ENCODE data around the gene OBSCN.

The OBSCN gene

DNA sequence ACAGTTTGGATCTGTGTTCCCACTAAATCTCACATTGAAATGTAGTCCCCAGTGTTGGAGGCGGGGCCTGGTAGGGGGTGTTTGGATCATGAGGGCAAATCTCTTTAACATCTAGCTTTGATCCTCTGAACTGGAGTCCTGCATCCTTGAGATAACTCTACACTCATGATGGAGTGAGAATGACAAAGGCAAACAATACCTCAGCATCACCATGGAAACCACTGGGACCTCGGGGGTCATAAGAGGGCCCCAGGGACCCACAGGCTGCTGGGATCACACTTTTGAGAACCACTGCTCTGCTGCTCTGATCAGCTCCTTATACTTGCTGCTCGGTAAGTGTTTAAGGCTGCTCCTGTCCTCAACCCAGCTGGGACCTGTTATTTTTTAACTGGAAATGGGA, 13.4 kb upstream of the OBSCN start:
- FAIRE-seq: no peak

DNA sequence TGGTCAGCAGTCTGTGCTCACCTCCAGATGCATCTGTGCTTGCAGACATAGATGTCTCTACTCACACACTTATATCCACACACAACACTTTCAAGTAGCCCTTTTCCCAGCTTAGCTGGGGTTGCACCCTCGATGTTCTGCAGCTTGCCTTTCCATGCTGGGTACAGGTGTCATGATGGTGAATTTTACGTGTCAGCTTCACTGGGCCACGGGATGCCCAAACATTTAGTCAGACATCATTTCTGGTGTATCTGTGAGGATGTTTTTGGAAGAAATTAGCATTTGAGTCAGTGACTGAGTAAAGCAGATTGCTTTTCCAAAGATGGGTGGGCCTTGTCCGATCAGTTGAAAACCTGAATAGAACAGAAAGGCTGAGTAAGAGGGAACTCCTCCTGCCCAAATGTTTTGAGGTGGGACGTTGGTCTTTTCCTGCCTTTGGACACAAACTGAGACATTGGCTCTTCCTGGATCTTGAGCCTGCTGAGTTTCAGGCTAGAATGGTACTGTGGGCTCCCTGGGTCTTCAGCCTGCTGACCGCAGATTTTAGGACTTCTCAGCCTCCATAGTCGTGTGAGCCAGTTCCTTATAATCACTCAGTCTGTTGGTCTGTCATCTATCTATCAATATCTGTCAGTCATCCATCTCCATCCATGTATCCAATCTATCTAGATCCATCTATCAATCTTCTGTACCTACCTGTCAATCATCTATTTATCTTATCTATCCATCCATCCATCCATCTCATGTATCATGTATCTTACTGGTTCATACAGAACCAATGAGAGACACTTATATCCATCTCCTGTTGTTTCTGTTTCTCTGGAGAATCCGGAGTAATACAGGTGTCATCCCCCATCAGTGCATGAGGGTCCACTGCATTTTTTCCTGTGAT, 12.7 kb upstream of the OBSCN start:
- FAIRE-seq: no peak

DNA sequence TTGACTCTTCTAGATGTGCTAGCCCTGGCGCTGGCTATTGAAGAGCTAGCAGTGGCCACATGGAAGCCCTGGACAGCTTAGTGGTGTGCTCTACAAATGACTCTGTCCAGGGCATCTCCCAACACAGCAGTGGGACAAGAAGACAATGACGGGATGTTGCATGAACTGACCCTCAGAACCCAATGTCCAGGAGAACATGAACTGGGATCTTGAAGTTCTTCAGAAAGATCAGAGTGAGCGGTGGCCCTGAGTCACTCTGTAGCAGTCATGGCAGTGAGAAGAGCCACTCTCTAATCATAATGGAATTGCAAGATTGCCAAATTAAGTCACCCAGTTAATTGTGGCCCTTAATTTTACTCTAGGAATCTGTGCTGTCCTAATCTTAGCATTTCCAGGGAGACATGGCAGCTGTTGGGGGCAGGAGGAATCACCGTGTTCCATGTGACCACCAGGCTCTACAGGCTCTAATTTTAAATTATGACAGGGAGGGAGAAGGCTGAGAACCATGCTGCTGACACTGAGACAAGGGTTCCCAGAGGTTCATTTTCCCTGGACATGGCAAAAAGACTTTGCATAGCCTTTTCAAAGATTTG, 10.2 kb upstream of the OBSCN start:
- no peak for FAIRE-seq

DNA sequence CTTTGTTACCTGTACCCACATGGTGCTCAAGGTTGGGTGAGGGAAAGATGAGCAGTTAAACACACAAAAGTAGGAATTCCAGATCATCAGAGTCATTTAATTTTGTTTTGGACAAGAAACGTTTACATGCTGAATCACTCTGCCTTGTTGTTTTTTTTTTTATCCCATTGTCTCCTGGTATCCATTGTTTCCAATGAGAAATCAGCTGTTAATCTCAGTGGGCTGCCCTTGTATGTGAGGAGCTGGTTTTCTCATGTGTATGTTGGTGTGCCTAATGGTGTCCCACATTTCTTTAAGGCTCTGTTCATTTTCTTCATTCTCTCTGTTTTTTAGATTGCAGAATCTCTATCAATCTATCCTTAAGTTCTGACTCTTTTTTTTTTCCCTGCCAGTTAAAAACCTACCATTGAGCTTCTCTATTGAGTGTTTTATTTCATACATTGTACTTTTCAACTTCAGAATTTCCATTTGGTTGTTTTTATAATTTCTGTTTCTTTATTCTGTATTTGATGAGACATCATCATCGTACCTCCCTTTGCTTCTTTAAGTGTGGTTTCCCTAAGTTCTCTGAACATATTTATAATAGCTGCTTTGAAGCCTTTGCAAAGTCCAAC, 8.8 kb upstream of the OBSCN start:
- no peak for FAIRE-seq

DNA sequence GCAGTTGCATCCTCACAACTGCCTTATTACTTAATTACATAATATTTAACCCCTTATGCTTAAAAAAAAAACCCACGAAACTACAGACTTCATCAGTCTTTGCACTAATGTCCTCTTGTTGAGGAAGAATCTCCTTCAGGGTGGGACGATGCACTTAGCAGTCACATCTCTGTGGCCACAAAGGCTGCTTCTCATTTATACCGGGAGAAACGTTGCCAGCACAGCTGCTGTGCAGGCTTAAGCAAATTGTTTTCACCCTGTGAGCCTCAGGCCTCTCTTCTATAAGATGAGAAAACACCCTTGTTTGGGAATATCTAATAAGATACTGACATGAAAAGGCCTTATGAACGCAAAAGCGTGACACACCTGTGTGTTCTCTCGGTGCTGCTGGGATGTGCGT, 2.9 kb upstream of the OBSCN start:
- FAIRE-seq: no peak

DNA sequence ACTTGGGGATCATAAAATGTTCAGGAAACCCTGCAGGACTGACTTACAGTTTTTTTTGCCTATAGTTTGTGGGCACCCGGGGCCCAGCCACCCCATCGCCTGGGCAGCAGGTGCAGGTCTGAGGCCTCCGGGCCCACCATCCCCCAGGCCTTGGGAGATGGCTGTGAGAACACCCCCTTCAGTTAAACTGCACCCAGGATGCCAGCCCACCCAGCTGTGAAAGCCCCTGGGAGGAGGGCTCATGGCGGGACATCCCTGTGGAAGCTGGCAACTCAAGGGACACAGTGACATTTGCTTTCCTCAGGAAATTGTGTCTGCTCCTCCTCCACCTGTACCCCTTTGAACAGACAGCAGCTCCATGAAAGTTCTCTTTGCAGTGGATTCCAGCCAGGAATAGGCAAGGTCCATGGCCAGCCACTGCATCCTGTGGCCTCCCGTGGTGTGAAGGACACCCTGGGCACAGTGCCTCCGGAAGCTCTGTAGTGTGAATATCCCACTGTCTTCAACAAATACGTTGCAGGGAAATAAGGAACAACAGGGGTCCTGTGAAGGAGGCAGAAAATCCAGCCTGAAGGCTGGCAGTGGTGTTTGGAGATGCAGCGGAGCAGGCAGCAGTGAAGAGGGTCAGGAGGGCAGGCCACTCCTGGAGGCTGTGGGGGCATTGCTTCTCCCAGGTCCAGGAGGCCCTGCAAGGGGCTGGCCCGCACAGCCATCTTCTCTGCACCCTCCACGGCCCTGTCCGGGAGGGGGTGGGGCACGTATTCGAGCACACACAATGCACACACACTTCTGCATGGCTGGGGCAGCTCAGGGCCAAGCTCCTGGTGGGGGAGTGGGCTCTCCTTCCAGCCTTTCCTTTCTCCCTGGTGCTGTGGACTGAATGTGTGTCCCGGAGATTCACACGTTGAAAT, 2.1 kb upstream of the OBSCN start:
- no peak for FAIRE-seq

DNA sequence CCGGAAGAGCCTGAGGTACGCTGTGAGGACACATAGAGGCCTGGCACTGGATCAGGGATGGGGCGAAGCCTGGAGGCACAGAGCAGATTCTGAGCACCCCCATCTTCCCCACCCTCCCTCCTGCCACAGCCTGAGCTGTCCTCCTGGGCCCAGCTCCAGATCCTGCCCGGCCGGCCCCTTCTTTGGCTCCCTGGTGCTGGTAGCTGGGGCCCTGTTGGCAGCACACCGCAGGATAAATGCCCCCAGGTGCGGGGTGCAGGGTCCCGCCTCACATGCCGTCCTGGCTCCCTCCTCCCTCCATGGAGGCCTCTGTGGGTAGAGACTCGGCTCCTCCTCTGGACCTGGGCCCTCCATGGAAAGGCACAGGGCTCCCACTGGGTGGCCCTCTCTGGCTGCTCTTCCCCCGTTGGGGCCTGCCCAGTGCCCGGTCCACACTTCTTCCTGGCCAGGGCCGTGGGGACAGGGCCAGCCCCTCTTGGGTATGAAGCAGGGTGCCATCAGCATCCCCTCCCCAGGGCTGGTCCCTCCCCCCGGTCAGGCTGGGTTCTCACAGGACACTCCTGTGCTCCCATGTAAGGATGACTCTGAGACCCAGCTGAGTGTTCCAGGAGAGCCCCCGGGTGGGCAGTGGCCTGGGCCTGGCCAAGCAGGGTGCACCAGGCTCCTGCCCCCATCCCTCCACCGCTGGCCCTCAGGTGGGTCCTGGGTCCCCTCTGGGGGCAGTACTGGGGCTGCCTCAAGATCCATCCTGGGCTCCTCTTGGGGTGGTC, 1.1 kb upstream of the OBSCN start:
- no peak for FAIRE-seq

DNA sequence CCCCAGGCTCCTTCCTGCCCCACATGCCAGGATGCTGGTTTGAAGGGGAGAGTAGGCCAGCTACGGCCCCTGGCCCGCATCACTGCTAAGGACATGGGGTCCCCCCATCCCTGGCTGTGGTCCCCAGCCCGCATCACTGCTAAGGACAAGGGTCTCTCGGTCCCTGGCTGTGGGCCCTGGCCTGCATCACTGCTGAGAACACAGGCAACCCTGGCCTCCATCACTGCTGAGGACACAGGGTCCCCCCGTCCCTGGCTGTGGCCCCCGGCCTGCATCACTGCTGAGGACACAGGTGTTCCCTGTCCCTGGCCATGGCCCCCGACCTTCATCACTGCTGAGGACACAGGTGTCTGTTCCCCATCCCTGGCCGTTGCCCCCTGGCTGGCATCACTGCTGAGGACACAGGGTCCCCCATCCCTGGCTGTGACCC, 448 bp upstream of the OBSCN start:
- FAIRE-seq: no peak

DNA sequence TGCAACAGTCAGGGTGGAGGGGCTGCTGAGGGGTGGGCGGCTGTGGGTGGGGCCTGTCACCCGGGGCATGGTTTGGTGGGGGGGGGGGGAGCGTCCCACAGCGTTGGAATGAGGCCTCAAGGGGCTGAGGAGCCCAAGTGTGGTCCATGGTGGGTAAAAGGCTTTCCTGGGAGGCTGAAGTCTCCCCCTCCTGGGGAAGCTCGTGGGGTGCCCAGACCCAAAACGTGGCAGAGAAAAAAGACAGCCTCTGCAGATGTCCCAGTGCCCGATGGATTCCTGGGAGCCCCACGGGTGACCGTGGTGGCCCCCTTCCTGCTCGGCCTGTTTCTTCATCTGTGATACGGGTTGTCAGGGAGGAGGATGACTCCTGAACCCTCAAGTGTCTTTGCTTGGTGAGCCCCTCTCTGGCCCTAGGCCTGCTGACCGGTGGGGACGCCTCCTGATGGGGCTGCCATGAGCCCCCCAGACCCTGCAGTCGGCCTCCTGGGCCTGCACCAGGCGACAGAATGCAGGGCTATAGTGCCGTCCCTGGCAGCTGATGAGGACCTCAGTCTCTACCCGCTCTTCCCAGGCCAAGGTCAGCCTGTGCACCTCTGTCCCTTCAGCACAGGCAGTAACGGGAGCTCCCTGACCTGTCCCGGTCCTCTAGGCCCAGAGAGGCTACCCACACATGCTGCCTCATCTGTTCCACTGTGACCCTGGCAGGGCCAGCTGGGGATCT, 1.1 kb downstream of the OBSCN start:
- FAIRE-seq: no peak

DNA sequence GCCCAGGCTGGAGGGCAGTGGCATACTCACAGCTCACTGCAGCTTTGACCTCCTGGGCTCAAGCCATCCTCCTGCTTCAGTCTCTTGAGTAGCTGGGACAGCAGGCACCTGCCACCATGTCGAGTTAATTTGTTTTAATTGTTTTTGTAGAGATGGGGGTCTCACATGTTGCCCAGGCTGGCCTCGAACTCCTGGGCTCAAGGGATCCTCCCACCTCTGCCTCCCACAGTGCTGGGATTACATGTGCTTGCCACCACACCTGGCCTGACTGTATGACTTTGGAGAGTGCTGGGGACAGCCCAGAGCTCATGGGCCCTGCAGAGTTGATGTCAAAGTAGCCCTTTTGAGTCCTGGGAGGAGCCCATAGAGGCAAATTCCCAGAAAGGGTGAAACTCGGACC, 1.8 kb downstream of the OBSCN start:
- FAIRE-seq: no peak

DNA sequence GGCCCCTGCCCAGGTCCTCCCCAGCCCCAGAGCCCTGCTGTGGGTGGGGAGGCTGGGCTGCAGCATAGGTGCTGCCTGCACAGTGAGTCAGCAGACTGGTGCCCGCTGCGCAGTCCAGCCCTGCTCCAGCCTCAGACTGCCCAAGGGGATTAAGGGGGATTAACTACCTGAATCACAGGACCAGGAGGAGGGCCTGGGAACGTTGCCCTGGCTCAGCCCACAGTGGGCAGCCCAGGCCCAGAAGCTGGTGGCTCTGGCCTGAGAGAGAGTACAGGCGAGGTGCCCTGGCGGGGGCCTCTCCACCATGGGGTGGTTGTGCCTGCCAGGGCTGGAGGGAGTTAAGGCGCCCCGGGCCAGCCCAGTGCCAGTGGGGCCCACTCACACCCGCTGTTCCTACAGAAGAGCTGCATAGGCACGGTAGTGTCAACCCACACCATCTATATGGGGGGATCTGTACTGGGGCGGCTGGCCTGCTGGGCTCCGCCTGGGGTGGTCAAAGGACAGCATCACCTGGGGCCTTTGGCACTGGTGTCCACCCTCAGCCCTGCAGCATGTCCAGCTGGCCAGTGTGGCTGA, 2.3 kb downstream of the OBSCN start:
- FAIRE-seq: no peak

DNA sequence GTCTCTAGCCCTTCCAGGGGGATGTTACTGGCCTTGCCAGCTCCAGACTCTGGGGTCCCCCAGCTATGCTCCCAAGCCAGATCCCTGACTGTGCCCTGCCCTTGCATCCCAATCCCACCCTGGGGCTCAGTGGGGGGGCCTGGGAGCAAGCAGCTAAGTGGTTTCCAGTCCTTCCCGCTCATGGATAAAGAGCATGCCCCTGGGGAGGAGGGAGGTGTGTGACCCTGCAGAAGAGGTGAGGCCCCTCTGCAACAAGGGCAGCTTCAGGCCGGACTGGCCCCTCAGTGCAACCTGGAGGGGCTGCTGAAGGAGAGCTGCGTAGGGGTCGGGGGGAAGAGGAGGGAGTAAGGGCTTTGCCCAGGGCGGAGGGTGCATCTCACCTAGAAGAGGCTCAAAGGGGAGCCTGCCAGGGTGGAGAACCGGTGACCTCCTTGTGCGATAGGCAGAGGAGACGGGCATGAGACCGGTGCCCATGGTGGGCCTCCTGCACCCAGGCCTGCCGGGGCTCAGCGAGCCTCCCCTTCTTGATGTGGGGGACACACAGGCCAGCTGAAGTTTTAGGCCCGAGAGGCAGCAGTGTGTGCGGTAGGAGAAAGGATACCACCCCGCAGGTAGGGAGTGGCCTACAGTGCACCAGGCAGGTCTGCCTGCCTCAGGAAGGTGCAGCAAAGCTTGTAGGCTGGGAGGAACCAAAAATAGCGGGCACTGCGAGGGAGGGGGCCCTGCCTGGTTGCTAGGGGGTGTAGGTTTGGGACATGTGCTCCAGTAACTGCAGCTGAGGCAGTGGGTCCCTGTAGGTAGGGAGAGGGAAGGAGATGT, 3.1 kb downstream of the OBSCN start:
- no peak for FAIRE-seq

DNA sequence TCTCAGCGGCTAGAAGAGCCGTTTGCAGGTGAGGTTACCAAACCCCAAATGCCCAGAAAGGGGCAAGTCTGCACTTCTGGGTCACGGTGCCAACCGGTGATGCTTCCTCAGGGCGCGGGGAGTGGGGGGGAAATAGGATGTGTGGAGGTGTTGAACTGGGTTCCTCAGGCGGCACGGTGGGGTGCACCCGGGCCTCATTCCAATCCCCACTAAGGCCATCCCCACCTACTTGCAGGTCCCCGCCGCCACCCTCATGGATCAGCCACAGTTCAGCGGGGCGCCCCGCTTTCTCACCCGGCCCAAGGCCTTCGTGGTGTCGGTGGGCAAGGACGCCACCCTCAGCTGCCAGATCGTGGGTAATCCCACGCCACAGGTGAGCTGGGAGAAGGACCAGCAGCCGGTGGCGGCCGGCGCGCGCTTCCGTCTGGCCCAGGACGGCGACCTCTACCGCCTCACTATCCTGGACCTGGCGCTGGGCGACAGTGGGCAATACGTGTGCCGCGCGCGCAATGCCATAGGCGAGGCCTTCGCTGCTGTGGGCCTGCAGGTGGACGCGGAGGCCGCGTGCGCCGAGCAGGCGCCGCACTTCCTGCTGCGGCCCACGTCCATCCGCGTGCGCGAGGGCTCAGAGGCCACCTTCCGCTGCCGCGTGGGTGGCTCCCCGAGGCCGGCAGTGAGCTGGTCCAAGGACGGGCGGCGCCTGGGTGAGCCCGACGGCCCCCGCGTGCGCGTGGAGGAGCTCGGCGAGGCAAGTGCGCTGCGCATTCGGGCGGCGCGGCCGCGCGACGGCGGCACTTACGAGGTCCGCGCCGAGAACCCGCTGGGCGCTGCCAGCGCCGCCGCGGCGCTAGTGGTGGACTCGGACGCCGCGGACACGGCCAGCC, 3.9 kb downstream of the OBSCN start:
- no peak for FAIRE-seq

DNA sequence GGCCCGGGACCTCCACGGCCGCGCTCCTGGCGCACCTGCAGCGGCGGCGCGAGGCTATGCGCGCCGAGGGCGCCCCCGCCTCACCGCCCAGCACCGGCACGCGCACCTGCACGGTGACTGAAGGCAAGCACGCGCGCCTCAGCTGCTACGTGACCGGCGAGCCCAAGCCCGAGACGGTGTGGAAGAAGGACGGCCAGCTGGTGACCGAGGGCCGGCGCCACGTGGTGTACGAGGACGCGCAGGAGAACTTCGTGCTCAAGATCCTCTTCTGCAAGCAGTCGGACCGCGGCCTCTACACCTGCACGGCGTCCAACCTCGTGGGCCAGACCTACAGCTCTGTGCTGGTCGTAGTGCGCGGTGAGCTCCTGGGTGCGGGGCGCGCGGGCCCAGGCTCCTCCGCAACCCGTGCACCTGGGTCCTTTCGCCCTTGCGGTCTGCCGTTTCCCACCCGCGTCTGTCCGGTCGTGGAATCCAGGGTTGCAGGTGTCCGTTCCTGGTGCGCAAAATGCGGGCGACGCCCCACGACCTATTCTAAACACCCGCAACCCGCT, 4.6 kb downstream of the OBSCN start:
- no peak for FAIRE-seq

DNA sequence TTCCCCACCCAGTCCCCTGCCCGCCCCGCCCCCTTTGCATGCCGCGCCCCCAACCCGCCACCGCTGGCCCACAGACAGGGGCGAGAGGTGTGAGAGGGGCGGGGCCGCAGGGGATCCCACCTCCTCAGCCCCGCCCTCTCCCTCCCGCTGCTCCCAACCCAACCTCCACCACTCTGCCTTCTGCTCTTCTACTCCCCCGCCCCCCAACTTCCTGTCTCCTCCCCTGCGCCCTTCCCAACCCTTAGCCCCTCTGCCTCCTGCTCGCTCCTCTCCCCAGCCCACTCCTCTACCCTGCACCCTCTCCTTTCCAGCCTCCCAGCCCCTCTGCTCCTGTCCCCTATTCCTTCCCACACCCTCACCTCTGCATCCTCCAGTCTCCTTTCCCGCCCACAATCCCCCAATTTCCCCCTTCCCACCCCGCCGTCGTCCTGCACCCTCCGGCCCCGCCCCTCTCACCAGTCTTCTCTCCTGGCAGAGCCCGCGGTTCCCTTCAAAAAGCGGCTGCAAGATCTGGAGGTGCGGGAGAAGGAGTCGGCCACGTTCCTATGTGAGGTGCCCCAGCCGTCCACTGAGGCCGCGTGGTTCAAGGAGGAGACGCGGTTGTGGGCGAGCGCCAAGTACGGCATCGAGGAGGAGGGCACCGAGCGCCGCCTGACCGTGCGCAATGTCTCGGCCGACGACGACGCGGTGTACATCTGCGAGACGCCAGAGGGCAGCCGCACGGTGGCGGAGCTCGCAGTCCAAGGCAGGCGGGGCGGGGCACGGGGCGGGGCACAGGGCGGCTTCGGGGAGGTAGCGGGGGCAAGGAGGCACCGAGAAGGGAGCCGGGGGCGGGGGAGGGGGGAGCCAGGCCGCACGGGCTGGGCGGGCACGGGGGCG, 5.4 kb downstream of the OBSCN start:
- no peak for FAIRE-seq

DNA sequence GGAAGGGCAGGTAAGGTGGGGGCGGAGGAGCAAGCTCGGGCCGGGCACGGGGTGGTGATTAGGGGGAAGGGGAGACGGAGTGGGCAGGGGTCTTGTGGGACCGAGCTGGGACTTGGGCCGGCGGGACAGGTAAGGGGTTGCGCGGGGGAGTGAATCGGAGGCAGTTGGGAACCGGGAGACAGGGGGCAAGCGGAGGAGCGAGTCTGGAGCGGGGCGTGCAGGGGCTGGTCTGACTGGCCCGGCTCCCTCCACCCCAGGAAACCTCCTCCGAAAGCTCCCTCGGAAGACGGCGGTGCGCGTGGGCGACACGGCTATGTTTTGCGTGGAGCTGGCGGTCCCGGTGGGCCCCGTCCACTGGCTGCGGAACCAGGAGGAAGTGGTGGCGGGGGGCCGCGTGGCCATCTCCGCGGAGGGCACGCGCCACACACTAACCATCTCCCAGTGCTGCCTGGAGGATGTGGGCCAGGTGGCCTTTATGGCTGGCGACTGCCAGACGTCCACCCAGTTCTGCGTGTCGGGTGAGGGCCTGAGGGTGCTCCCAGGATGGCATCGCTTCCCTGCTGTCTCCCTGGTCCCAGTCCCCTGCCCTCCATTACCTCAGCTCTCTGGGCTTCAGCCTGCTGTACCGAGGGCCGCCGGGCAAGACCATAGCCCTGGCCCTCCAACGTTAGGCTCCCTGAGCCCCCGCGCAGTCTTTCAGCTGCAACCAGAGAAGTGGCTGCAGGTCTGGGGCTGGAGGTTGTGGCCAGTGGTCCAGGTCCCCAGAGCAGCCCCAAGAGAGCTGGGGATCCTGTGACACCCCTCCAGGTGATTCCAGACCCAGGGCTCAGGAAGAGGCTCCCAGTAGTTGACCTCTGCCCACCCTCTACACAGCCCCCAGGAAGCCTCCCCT, 6.3 kb downstream of the OBSCN start:
- FAIRE-seq: no peak

All from G401.6 (cell line).